HG03442 (cell line): ENCODE data around the gene ACP6.
A peak's percentile ranks its signal among the peaks of the same experiment; 100 is the strongest.

ENCODE experiments used
- ATAC-seq: cut with Tn5 transposase; IDR thresholded peaks from one replicate; pipeline ENCODE4 v1.9.1; 2021; ENCODE audit warnings: mild to moderate bottlenecking, moderate library complexity; ENCODE audit not compliant: unreplicated experiment

The ACP6 gene

GRCh38 chr1:147652306-147652705 lies 18.0 kb downstream of the ACP6 start:
- ATAC-seq: no peak

DNA sequence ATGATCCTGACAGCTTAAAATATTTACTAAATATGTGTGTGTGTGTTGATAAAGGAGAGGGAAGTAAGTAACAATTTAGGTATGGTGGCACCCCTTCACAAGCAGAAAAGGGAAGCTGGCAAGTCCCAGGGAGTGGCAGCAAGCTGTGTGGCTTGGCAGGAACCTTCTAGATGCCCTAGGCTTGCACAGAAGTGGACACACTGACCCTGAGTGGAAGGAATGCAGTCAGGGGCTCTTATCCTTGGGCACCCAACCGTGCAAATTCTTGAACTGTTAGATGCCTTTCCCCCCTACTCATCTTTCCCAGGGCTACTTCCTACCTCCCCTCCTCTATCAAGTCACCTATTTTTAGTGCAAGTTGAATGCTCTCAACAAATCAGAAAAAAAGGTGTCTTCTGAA lies 18.9 kb downstream of the ACP6 start:
- ATAC-seq: no peak

- no peak for ATAC-seq
Observed at GRCh38 chr1:147648933-147649332, 21.4 kb downstream of the ACP6 start.

DNA sequence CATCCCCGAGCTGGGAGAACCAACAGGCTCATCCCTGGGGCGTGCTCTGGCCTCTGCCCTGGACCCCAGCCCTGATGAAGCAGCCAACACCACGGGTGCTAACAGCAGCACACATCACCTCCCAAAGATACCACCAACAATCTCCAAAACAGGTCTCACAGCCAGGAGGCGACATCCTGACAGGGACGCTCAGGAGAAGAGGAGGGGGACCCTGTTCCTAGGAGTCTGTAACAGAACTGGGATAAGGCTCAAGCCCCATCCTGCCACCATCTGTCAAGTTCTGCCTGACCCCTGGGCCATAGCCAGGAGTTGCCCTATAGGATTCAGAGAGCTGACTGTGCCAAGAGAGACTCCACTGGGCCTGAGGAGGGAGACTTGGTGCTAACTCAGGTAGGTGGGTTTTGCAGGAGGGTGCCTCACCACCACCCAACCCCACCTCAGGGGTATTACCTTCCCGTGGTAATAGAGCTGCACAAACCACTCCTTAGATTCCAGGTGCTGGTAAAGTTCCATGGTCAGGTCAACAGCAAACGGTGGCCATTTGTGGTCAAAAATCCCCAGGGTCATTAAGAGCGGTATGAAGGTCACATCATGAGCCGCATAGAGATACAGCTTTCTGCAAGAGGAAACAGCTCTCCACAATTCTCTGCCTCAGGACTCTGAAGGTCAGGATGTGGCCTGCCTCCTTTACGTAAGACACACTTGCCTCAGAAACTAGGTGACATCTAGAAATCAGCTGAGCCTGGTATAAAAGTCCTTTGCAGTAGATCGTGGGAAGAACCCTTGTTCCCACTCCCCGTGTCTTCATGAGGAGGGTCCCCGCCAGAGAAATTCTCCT lies 22.3 kb downstream of the ACP6 start:
- no peak for ATAC-seq

GRCh38 chr1:147643974-147644373 lies 26.4 kb downstream of the ACP6 start:
- no peak for ATAC-seq

GRCh38 chr1:147641695-147642592 lies 28.4 kb downstream of the ACP6 start:
- ATAC-seq: no peak

DNA sequence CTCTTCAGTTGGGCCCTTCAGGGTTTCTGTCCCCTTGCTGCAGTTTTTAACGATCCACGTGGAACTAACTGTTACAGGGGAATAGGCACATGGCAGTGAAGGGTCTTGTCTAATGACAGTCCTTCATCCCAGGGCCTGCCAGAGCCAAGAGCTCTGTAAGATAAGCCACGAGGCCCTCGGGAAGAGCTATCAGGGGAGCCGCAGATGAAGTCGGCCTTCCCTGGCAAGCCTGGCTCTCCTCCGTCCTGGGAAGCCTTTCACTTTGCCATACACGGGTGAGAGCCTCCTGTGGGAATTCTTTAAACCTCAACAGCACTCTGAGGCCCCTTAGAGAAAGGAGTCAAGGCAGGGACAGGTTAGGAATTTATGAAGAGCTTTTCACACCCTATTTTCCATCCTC lies 29.0 kb downstream of the ACP6 start:
- no peak for ATAC-seq

DNA sequence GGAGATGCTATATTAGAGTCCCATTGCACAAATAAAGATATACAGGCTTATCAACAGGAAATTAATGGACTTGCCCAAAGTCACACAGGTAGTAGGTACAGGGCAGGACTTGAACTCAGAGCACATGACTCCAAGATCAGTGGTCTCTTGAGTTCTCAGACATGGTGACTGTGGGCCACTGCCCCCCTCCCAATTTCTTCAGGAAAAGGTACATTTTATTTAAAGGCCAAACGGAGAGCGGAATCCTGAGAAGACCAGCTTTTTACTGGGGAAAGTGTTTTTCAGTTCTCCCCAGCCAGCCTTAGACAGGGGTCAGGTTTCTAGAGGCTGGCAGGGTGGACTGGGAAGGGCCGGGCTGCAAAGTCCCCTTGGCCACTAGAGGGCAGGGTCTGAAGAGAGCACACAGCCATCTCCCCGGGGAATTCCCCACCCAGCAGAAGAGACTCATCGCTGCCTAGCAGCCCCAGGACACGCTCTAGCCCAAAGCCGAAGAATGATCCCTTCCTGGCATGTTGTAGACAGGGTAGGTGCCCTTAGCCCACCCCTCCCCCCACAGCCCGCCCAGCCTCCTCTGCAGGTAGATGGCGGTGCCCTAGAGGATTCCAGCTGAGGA lies 29.7 kb downstream of the ACP6 start:
- ATAC-seq: peak; percentile 92

GRCh38 chr1:147636314-147636713 lies 34.0 kb downstream of the ACP6 start:
- no peak for ATAC-seq

DNA sequence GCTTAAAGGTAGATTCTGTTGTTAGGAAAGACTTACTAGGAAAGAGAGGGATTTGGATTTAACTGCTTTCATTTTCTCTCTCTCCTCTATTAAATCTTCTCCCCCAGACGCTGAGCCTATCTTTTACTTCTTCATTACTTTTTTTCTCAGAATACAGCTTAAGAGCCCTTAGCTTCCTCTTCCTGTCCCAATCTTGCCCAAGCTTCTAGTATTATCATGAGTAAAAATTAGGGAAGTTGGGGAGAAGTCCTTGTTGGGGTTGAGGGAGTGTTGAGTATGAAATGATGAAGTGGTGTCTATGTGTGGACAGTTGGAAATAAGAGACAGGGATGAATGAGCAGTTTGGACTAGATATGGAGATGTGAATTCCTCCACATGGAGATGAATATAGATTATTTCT lies 35.0 kb downstream of the ACP6 start:
- ATAC-seq: no peak

DNA sequence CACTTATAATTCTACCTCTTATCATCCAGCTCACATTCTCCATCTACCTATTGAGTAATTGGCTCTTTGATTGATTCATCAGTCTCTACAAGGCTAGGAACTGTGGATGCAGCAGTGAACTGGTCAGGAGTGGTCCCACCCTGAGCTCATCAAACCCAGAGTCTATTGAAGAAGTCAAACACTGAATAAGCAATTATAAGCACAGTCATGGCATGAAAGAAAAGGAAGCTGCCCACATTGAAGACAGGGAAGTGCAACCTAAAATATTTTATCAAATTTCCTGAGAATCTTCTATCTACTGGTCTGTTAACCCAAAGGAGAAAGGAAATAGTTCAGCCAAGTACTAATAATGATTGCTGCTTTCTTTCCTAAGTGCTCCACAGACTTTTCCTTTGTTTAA lies 35.7 kb downstream of the ACP6 start:
- no peak for ATAC-seq

GRCh38 chr1:147633759-147634158 lies 36.6 kb downstream of the ACP6 start:
- no peak for ATAC-seq

GRCh38 chr1:147631839-147632238 lies 38.5 kb downstream of the ACP6 start:
- no peak for ATAC-seq

DNA sequence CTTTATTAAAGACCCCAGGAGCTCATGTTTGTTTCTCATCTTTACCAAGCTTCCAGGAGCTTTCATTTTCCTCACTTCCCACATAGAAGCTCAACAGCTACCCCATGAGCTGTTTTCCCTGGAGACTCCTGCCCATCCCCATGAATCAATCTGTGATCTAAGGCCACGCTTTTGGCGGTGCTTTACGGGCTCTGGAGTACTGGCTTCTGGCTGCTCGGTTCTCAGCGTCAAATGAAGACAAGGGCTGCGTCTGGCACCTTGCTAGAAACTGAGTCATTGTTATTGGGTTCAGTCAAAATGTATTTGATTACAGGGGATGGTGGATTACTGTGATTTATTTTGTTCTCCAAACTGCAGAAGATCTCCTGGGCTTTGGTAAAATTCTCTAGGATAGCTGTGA lies 39.9 kb downstream of the ACP6 start:
- ATAC-seq: no peak

GRCh38 chr1:147630022-147630421 lies 40.3 kb downstream of the ACP6 start:
- no peak for ATAC-seq

GRCh38 chr1:147628441-147628840 lies 41.9 kb downstream of the ACP6 start:
- no peak for ATAC-seq

DNA sequence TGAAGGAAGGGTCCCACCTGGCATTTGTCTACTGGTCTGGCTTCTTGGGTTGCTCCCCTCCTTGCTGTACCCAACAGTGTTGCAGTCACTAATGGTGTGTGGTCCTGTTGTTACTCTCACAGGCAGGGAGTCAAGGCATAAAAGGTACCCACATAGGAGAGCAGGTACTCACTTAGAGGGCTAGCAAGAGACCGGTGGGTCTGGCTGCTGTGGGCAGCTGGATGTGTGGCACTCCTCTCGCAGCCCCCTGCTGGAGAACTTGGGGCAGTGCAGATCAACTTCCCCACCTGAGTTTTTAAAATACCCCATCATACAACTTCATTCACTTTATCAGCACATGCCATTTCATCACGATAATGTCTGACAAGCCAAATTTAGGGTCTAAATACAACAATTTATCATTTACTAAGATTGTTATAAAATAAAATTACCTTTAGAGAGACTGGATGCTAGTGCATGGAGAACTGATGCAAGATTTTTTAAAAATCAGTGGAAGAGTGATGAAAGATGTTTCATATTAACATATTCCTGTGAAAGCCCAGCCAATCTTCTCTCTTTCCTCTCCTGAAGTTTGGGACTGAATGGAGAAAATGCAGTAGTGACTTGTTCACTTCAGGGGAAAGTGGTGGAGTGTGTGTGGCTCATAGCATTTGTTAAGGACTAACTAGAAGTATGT lies 42.8 kb downstream of the ACP6 start:
- ATAC-seq: no peak

GRCh38 chr1:147626739-147627138 lies 43.6 kb downstream of the ACP6 start:
- no peak for ATAC-seq

GRCh38 chr1:147626291-147626690 lies 44.0 kb downstream of the ACP6 start:
- ATAC-seq: no peak

GRCh38 chr1:147625362-147625995 lies 44.8 kb downstream of the ACP6 start:
- no peak for ATAC-seq

- no peak for ATAC-seq
Observed at GRCh38 chr1:147624529-147624928, 45.8 kb downstream of the ACP6 start.
